ENCODE measurements around the gene TRPC4AP.

Gene TRPC4AP

DNA sequence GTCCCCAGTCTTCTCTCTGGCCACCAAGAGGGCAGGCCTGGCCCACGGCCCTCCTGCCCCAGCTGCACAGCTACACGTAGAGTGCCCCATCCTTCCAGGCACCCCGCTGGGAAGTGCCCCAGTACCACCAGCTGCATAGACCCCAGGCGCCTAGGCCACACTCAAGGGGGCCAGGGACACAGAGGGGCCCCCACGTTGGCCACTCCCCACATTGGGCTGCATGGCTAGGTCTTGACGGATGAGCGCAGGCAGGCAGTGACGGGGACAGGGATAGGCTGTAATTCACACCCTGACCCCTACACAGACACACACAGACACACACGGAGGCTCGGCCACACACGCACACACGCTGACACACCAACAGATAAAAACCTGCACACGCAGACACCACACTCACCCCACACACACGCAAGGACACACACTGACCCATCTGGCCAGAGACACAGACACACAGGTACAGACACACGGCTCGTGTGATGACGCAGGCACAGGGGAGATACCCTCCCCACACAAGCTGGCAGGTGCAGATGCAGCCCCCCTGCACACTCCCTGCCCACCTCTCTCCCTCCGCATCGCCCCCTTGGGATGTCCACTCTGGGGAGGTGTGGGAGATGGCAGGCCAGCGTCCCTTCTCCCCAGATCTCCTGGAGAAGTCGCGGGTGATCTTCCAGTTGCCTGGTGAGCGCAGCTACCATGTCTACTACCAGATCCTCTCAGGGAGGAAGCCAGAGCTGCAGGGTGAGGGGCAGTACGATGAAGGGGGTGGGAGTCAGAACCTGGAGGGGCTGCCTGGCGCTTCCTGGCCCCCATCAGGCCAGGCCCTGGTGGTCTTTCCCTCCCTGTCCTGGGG, 106.9 kb downstream of the TRPC4AP start:
- no peak for DNase-seq

DNA sequence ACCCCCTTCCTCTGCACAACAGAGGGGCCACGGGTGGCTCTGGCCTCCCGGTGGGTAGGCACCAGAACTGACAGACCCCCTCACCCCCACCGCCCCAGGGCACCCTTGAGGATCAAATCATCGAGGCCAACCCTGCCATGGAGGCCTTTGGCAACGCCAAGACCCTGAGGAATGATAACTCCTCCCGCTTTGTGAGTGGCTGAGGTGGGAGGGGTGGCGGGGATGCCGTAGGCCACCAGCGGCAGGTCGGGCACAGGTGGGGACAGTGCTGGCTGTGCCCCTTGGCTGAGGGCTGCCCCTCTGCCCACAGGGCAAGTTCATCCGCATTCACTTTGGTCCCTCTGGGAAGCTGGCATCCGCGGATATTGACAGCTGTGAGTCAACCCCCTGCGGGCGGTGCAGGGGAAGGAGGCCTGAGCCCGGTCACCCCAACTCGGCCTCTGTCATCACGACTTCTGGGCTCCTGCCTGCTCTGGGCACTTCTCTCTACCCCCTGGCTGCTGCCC, 107.8 kb downstream of the TRPC4AP start:
- no peak for DNase-seq

DNA sequence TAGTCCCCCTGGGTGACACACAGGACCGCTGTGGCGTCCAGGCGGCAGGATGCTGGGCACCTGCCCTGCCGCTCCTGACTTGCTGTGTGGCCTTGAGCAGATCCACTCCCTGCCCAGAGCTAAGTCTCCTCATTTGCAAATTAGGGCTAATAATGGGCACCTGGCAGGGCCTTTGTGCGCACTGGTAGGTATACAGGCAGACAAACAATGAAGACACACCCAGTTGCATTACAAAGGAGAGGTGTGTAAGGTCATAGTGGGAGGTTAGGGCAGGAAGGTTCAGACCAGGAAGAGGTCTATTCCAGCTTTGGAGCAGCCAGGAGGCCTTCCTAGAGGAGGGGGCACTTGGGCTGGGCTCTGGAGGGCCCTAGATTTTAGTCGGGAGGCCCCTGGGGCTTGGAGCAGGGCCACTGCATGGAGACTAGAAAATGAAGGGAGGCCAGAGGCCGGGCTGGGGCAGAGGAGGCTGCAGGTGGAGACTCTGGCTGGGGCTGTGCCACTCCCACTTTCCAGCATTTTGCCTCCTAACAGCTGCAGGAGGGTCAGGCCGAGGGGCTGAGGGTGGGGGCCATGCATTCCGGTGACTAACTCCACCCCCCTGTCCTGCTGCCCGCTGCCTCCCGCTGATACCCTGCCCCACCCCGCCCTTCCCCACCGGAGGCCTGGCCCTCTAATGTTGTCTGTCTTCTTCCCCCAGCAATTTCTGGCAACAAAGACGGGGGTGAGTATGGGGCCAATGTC, 108.4 kb downstream of the TRPC4AP start:
- DNase-seq: no peak

DNA sequence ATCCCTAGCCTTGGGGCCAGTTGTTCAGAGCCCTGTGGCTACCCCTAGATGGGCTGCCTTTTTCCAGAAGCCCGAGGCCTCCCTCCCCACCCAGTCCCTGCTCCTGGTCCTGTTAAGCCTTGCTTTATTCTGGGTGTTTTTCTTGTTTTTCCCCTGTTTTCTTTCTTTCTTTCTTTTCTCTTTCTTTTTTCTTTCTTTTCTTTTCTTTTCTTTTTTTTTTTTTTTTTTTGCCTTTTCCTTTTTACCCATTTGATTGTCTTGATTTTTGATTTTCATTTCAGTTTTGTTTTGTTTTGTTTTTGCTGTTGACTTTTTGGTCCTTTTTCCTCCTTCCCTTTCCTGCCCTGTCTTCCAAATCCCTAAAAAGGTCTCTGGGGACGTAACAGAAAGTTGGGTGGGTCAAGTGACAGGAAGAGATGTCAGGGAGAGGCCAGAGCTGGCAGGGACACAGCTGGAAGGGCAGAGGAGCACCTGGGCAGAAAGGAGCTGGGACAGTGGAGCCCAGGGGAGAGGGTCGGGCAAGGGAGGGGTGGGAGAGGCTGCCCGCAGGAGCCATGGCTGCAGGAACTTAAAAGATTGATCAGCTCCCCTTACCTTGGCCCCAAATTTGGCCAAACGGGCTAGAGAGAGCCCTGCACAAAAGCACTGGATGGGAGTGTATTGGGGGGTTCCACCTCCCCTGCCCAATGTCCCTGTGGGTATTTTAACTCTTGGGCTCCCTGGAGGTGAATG, 109.4 kb downstream of the TRPC4AP start:
- no peak for DNase-seq

DNA sequence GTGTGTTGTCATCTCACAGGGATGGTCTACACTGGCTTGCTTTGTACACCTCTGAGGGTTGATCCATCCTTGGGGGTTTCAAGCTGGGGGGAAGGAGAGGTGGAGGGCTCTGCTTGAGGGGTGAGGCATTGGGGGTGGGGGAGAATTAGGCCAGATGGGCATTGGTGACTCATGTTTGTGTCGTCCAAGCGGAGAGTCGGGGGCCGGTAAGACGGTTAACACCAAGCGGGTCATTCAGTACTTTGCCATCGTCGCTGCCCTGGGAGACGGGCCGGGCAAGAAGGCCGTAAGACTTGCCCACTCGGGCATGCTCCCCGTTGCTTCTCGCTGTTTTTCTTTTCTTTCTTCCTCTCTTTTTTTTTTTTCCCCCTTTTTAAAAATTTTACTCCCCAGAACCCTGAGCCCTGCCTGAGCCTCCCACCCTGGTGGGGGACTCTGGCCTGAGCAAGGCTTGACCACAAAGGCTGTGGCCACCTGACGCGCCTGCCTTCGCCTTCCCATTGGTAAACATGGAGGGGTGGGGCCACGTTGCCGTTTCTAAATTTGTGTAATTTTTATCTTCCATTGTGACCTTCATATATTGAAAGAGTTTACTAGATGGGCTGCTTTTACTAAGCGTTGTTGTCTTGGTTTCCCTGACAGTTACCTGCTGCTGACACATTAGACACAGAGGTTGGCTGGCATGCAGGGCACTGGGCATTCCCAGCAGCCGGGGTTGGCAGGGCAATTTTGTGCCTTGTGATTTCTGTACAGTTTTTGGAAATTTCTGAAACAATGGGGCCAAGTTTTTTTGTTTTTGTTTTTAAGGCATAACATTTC, 110.1 kb downstream of the TRPC4AP start:
- no peak for DNase-seq

DNA sequence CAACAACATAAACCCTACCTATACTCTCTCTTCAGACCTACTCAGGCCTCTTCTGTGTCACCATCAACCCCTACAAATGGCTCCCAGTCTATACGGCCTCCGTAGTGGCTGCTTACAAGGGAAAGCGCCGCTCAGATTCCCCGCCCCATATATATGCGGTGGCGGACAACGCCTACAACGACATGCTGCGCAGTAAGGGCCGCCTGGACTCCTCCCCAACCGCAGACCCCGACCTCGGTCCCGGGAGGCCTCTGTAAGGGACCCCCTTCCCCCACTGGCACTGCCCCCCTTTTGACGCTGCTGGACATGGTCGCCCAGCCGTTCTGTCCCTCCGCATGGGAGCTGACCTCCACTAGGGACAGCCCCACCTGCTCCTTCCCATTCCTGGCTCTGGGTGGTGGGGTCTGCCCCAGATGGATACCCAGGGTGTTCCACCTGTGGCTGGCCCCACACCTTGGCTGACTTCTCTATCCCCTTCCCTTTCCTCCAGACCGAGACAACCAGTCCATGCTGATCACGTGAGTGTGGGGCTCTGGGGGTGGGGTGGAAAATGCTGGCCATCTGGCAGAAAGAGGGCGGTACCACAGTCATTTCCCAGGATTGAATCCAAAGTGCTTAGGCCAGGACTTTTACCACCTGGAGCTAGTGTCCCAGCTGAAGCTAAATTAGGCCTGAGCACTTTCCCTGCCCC, 111.9 kb downstream of the TRPC4AP start:
- DNase-seq: peak; percentile 98

DNA sequence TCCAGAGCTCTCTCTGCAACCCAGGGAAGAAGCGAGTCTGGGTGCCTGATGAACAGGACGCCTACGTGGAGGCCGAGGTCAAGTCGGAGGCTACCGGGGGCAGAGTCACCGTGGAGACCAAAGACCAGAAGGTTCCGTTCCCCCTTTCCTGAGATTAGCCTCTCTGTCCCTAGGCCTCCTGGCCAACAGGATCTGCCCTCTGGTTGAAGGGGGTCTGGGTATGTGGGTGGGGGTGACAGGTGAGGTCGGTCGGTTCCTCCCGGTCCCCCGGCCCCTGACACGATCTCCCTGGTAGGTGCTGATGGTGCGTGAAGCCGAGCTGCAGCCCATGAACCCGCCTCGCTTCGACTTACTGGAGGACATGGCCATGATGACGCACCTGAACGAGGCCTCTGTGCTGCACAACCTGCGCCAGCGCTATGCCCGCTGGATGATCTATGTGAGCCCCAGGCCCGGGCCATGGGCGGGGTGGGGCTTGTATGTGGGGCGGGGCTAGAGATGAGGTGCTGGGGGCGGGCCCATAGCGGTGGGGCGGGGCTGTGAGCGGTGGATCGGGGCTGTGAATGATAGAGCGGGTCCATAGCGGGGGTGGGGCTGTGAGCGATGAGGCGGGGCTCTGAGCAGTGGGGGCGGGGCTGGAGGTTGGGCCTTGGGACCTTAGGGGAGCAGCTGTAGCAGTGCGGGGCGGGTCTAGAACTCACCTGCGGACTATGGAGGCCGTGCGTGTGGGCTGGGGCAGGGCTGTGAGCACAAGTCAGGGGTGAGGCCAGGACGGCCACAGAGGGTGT, 113.0 kb downstream of the TRPC4AP start:
- DNase-seq: peak; percentile 35

DNA sequence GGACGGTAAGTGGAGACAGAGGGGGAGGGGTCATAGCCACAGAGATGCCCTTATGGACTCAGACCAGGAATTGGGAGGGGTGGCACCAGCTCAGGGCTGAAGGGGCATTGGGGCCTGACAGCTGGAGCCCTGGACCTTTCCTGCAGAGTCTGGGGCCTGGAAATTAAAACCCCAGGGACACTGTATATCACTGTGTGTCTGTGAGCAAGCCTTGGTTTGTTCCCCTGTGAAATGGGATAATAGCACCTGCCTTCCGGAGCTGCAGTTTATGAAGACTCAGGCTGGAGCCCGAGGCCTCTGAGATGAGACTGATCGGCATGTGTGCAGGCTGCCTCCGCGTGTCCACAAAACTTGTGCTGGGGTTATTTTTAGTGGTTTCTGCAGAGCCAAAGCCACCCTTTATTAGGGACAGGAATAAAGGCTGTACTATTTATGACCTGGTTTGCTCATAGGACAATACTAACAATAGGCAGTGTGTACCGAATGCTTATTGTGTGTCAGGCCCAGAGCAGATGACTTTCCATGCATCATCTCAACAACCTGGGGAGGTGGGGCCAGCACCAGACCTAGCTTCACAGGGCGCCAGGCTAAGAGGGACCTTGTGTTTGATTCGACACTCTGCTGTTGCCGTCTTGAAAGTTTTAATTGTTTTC, 114.4 kb downstream of the TRPC4AP start:
- no peak for DNase-seq

DNA sequence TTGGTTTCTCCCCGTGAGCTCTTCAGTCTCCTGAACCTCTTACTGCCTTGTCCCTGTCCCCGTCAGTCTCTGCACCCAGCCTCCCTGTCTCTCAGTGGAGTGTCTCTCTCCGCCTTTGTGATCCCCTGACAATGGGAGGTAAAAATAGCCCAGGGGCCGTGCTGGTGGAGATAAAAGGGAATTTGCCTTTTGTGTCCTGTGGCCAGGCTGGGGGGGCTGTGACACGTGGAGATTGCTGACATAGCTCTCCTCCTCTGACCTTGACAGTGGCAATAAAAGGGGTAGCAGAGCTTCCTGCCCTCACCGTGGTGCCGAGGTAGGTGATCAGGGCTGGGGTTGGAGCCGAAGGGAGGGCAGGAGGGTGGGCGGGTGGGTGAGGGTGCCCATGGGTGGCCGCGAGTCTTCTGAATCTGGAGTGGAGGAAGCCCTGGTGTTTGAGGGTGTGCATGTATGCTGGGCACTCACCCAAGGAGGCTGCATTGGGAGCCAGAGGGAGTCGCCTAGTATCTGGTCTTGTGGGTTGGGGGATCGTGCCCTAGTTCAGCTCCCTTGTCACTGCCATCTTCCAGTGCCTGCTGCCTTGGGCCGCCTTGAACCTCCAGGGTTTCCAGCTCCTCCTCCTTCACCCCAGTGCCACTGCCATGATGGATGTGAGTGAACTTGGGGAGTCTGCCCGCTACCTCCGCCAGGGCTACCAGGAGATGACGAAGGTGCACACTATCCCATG, 115.1 kb downstream of the TRPC4AP start:
- peak; percentile 21 for DNase-seq

DNA sequence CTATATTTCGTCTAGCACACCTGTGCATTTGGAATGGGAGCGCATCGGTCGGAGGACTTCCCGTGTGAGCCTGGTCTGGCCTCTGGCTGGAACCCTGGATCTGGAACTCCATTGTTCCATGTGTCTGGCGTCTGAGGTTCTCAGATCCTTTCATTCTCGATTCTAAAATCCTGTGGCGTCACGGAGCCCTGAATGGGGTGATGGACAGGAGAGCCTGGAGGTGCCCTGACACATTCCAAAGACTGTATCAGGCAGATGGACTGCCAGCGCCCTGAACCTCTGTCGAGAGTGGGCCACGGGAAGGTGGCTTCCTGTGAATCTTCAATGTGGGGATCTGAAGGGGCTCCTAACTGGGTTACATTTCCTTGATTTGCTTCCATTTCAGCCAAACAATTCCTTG, 116.3 kb downstream of the TRPC4AP start:
- DNase-seq: no peak

DNA sequence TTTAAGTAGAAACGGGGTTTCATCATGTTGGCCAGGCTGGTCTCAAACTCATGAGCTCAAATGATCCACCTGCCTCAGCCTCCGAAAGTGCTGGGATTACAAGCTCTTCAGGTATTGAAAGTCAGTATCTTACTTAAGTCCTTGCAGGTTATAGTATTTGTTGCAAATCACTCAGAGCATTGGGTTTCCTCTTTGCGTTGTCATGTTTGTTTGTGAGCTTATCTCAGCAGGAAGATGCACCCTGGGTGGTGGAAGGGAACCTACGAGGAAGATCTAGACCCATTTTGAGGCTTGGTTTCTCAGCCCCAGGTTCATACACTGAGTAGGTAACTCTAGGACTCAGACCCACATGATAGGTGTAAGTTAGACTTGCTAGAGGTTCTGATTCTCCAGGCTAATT, 118.4 kb downstream of the TRPC4AP start:
- no peak for DNase-seq

DNA sequence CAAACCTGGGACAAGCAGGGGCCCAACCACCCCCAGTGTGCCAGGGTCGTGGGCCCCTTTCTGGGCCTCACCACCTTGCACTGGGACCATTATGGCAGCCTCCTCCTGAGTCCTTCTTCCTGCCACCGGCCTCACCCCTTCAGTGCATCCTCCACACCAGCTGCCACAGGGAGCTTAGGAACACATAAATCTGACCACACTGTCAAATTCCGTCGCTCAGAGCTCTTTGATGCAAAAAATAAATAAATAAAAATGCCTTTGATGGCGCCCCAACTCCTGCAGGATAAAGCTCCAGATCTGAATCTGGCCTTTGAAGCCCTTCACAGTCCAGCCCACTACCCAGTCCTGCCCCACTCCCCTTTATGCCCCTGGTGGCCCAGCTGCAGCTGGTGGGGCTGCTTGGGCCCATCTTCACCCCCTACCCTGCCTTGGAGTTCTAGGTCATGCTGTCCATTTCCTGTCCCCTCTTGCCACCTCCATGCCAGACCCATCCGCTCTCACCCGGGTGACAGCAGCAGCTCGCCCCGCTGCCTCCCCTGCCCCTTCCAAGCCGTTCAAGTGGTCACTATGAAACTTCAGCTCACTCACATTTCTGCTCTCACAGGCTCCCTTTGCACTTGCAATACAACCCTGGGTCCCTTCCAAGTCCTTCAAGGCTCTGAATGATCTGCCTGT, 120.9 kb downstream of the TRPC4AP start:
- peak; percentile 33 for DNase-seq

DNA sequence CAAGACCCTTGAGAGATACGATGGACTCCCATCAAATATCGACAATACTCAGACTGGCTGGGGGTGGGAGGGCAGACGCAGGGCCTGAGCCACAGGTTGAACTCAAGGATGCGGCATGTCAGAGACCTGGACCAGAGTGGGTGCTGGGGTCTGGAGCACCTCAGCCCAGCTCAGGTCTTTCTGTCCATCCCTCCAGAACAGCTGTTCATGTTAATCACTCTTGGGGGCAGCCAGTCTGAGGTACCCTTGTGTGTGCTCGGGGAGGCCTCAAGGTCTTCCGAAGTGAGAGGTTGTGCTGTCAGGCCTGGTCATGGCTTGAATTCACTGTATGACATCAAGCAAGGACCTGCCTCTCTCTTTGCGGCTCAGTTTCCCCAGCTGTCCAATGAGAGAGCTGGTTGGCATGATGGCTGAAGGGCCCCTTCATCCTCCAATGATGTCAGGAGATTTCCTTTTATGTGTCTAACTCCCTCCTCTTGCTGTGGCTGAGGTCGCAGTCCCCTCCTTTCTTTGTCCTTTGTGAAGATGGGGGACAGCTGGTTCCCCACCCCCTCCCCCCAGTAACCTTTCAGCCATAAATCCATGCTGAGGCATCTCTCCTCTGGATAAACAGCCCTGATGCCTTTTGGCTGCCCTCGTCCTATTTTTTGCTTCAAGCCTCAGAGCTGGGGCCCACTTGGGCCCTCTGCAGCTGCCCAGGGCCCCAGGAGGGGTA, 121.6 kb downstream of the TRPC4AP start:
- DNase-seq: no peak

DNA sequence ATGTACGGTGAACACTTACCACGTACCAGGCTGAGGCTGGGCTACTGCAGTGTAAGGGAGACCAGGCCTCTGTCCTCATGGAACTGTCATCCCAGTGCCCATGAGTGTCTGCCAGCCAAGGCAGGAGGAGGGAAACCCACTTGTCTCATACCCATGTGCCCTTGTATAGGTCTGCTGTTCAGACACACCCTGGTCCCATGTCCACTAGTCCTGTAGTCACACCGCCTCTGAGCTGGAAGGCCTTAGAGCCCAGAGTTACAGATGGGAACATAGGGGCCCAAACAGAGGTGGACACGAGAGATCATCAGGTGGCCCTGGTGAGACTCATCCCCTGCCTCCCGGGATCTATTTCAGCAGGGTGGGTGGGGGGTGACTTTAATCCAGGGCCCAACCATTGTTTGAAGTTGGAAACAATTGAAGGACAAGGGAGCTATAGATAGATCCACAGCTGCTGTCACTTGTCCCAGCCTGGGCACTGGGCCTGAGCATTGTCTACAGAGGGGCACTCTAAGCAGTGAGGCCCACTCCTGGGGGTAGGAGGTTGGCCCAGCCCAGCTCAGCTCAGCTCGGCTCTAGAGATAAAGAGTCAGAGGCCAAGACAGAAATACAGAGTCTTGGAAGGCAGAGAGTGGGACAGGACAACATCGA, 122.3 kb downstream of the TRPC4AP start:
- DNase-seq: no peak

DNA sequence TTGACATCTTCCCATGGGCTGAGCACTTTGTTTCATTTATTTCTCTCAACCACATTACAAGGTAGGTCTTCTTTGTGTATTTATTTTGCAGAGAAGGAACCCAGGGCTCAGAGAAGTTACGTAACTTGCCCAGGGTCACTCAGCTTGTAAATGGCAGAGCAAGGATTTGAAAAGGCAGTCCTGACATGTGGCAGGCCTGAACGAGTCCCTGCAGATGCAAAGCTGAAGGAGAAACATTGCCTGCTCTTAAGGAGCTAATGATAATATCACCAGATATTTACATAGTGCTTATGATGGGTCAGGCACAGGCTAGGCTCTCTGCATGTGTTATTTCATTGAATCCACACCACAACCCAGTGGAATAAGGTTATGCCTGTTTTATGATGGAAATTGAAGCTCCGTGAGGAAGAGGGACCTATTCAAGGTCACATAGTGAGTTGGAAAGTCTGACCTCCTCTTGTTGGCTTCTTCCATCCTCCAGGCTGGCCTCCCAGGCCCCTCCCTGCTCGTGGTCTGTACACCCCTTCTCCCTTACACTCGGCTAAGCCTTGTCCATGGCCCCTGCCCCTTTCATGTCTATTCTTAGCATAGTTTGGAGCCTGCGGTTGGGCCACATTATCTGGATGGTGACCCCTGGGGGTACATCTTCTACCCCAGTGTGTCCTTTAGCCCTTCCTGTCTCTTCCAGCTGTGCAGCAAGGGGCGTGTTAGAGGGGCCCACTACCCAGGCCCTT, 124.4 kb downstream of the TRPC4AP start:
- DNase-seq: no peak

DNA sequence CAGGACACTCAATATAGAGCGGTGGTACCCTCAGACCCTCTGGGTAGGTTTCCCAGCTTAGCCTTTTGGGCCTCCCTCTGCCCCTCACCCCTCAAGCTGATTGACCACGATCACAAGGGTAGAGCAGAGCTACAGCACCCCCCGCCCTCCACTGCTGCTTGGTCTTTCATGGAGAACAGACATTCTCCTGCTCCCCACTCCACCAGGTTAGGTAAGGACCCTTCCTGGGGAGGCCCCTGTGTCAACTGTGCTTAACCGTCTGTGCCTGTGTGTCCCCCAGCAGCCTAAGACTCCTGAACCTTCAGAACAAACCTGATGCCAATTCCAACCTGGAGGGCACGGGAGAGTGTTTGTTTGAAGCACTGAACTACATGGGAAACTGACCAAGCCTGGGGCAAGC, 125.2 kb downstream of the TRPC4AP start:
- no peak for DNase-seq

DNA sequence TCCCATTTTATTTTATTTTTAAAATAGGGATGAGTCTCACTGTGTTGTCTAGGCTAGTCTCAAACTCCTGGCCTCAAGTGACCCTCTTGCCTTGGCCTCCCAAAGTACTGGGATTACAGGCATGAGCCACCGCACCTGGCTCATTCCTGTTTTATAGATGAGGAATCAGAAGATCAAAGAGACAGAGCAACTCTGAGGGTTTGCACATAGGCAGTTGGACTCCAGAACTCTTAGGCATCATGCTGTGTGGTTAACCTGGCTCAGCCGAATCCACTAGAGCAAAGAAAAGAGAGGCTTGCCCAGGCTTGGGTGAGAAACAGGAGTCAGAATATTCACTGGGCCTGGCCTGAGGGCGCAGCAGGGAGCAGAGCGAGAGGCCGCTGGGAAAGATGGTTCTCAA, 127.6 kb downstream of the TRPC4AP start:
- DNase-seq: no peak
